Measurements from ENCODE around the gene BCKDHB.

Gene BCKDHB

DNA sequence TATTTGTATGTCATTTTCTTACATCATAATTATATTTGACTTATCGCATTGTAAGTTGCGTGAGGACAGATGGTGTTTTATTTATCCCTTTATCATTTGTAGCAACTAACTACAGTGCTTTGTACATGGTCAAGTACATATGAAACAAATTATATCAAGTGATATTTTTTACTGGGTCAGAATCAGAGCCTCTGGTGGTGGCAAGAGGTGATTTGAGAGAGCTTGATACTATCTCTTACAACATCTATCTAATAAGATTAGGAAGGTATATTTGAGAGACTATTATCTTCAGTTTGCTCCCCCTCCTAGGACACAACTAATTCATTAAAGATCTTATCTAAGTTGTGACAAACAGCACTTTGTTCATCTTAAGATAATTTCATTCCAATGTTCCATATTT lies 47.7 kb downstream of the BCKDHB start:
- no peak for DNase-seq

DNA sequence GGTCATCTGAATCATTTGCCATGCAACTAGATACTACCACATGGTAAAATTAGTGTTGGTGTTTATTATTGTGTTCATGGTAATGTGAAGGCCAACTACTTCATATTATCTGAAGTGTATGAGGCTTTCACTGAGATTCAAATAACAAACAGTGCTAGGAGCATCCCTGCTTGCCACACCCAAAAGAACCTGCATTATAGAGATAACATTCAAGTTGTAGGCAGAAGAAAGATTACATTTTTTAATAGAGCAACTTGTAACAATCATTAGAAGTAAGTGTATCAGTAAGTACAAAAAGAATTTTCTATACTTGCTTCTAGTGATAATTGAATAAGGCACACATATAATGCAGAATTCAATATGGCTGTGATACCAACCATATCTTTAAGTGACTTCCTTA lies 49.8 kb downstream of the BCKDHB start:
- DNase-seq: no peak

GRCh38 chr6:80158478-80158989 lies 52.1 kb downstream of the BCKDHB start:
- DNase-seq: peak; percentile 52

- DNase-seq: no peak
Observed at GRCh38 chr6:80161434-80161833, 55.0 kb downstream of the BCKDHB start.

GRCh38 chr6:80163754-80164187 lies 57.3 kb downstream of the BCKDHB start:
- DNase-seq: peak; percentile 74

GRCh38 chr6:80165143-80165542 lies 58.7 kb downstream of the BCKDHB start:
- DNase-seq: no peak

GRCh38 chr6:80165819-80166218 lies 59.3 kb downstream of the BCKDHB start:
- no peak for DNase-seq

DNA sequence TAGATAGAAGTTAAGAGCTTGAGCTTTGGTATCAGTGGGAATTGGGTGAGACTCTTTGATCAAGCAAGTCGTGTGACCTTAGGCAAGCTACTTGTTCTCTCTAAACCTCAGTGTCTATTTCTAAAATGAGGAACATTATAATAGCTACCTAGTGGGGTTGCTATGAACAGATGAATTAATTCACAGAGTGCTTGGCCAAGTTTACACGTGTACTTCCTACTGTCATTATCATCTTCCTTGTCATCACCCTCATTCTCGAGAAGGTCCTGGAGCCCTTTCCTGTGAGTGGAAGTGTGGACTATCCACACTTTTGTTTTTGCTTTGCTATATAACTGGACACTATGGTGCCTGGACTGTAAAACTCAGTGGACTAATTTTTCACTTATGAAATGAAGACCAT lies 64.0 kb downstream of the BCKDHB start:
- DNase-seq: no peak

- DNase-seq: no peak
Observed at GRCh38 chr6:80173411-80173810, 66.9 kb downstream of the BCKDHB start.

DNA sequence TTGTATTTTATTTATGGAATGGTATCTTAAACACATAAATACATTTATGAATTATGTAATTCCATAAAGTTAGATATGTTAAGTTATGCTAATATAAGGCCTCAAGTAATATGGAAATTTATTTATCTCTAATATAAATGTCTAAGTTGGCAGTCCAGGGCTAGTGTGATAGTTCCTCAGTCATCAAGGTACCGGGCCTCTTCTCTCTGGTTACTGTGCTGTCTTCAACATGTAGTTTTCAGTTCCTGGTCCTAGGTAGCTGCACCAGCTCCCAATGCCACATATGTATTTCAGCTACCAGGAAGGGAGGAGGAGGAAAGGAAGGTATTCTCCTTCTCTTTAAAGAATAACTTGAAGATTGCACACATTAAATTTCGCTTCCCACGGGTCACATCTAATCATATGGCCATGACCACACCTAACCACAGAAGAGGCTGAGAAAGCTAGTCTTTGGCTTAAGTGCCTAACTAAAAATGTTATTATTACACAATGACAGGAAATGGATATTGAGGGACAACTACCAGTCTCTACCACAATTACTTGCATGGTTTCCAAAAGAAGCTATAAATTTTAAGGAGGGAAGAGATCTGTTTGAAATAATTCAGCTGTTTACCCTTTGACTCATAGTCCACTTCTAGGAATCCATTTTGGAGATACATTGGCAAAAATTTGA lies 68.6 kb downstream of the BCKDHB start:
- no peak for DNase-seq

GRCh38 chr6:80179695-80180094 lies 73.2 kb downstream of the BCKDHB start:
- no peak for DNase-seq

DNA sequence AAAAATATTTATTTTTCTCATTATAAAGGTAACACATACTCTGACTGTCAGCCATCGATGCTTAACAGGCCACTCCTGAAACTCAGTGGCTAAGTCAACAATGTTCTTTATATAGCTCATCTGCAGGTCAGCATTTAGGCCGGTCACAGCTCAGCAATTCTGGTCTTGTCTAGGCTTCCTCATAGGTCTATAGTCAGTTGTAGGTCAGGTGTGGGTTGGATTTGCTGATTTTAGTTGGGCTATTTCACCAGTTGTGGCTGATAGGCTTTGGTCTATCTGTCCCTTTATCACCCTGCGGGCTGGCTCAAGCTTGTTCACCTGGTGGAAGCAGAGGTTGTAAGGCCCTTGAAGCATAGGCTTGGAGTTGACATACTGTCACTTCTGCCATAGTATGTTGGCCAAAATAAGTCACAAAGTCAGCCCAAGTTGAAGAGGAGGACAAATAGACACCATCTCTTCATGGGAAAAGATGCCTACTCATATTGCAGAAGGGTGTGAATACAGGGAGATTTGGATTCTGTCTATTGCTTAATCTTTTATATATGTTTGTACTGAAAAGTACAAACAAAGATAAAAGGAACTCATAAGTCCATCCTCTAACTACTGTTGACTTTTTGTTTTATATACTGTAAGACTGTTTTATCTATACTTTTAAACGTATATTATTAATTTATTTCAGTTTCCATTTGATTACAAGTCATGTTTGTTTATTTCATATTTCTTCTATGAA lies 75.0 kb downstream of the BCKDHB start:
- no peak for DNase-seq

DNA sequence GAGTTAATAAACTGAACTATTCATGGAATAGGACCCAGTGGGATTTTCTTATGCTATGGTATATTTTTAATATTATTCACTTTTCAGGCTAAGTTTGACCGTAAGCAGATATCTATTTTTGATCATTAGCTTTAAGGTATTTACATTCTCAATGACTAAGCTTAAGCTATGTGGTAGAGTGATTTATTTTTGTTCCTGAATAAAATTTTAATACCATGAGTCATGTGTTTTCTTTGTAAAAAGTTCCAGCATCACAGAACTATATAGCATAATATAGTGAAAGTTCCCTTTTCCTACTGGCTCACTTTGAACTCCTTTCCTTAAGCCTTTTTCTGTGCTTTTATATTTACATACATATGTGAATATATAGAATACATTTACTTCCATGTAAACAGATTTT lies 75.8 kb downstream of the BCKDHB start:
- DNase-seq: no peak

DNA sequence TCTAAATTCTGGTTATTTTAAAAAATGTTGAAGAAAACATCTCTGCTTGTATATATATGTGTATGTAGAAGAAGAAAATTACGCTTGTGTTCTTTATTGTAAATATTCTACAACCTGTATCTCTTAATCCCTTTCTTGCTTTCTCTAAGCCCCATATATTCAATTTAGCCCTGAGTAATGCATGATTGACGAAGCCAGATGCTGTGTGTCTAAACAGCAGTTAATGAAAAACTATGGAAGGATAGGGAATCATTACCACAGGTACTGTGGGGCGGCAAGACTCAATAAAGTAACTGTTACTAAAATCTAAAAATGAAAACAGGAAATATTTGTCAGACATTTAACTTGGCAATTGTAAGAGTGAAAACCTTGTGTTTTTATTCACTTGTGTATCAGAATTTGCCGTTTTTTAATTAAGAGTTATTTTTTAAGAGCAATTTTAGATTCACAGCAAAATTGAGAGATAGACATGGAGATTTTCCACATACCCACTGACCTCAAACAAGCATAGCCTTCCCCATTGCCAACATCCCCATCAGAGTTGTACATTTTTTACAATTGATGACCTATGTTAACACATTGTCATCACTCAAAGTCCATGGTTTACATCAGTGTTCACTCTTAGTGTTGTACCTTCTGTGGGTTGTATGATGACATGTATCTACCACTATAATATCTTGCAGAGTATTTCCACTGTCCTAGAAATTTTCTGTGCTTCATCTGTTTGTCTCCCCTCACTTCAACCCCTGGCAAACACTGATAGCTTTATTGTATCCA lies 76.7 kb downstream of the BCKDHB start:
- no peak for DNase-seq

- no peak for DNase-seq
Observed at GRCh38 chr6:80185492-80185891, 79.0 kb downstream of the BCKDHB start.

GRCh38 chr6:80186082-80186481 lies 79.6 kb downstream of the BCKDHB start:
- no peak for DNase-seq

DNA sequence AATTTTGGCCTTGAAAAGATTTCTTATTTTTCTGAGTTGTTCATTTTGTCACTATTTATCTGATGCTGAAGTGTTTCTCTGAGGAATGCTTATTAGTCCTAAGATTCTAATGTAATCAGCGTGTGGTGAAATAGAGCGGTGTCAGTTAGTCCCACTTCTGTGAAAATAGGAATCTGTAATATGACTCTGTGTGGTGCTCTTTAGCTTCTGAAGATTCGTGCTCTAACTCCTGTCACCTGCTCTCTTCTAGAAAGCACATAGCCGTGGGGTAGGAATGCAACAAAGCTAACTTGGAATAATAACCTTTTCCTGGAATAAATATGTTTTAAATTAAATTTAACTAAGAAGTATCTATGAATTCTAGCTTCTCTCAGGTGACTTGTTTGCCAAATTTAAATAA lies 90.4 kb downstream of the BCKDHB start:
- no peak for DNase-seq

DNA sequence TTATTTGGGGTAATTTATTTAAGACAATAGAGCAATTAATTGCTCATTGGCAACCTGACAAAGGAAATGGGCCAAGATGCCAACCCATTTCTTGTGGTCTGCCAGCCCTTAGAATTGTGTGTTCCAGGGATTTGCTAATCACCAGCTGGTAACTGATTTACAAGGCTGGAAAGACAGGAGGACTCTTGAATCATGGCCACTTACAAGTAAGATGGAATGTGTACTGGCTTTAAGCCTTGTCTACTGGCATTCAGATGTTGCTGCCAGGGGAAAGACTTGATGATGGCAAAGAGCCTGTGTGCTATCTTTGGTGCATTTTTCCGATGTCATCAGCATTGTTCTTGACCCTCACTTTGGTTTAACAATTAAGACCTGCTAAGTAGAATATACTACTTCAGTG lies 91.0 kb downstream of the BCKDHB start:
- DNase-seq: no peak

GRCh38 chr6:80197986-80198385 lies 91.5 kb downstream of the BCKDHB start:
- DNase-seq: no peak

DNA sequence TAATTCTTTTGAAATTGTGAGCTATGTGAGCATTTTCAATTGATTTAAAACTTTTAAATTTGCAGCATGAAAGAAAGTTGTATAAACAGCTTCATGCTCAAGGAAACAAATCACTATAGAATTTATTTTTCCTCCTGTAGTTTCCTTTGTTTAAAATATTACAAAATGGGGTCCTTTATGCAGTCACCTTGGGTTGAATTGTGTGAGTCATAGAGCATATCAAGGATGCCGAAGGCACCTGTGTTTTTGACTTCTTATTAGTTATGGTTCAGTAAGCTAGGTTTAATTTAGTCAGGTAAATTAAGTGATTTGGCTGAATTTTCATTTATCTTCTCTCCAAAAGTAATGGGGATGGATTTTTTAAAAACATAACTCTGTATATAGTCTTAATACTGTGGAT lies 96.8 kb downstream of the BCKDHB start:
- no peak for DNase-seq

DNA sequence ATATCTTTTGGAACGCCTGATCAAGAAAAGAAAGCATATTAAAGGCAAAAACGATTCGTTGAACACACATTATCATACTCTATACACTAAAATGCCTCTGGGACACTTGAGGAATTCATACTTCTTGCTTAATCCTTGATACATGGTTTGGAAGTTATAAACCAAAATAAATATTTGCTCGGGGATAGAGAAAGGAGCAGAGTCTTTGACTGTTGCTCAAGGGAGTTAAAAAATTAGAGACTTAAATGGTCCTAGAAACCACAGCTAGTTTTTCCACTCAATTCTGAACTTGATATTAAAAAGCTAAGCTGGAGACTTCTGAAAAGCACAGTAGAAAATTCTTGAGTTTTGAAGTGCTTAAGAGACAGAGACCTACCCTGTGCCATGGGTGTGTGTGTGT lies 98.9 kb downstream of the BCKDHB start:
- DNase-seq: no peak

DNA sequence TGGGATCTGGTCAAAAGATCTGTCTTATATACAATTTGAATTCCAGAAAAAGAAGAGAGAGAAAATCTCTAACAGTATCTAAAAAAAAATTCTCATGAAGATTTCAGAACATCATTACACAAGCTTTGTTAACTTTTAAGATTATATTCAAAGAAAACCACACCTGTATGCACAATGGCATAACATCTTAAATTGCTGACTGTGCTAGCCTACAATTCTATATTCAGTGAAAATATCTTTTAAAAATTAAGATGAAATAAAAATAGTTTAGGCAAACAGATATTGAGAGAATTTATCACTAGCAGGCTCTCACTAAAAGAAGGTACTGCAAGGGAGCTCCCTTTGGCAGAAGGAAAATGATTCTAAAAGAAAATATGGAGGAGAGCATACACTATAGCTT lies 100.3 kb downstream of the BCKDHB start:
- no peak for DNase-seq

DNA sequence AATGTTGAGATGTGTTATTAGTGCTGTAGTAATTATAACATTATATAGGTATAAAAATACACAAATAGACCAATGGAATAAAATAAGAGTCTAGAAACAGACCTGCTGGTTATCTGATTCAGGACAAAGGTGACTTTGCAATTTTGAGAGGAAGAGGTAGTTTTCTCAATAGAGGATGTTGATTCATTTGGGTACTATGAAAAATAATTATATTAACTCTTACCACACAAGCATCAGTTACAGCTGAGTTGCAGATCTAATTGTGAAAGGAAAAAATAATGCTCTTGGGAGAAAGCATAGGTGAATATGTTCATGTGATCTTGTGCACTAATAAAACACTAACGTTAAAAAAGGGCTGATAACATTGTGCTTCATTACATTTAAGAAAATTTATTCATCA lies 103.0 kb downstream of the BCKDHB start:
- no peak for DNase-seq

DNA sequence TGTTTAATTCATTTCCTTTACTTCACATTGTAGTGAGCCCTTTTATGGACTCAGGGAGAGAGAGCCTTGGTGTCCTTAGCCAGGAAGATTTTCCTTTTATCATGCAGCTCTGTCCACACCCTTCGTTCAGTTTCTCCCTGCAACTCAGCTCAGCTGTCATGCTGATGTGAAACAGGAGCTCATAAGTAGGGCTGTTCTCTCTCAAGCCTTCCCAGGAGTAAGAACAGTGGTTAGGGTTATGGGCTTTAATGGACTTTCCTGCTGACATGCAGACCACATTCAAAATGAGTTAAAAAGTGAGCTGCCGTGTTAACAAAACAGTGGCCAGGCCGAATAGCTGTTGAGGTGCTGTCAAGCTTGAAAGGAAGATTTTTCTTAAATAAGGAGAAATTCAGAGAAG lies 104.1 kb downstream of the BCKDHB start:
- DNase-seq: peak; percentile 96

Data from islet precursor cell (in vitro differentiated cells).